Measurements from ENCODE around the gene WHAMM.

GRCh38 chr15:82845686-82846085 lies 36.3 kb downstream of the WHAMM start:
- TF ChIP-seq GATA2 (IDR thresholded peaks at IDR 0.05; ENCODE audit: low read depth, low read length) (no peak), GATA3 (IDR thresholded peaks at IDR 0.05; ENCODE audit: low read depth, low read length) (no peak)
